Gastroesophageal sphincter (tissue), 4 donors: ENCODE data around the gene CDH22. TPM values are rescaled to one million over a fixed set of nuclear protein-coding genes. Genes with fewer than 3 reads are reported as not detected.

Source experiments
- ATAC-seq: fragments of 150-250 bp; one replicate; pipeline ENCODE4 v1.9.1; 2016; ENCODE audit warnings: mild to moderate bottlenecking, moderate library complexity
- H3K27ac ChIP-seq, 4 donors: fragments of 200-600 bp; sonication (generic) in 3 of 4; 1 replicate in 3 of 4; 2 replicates in 1 of 4; pipeline ENCODE4 v1.5.1; 2016 to 2019
- H3K27me3 ChIP-seq: fragments of 200-600 bp; sonication (generic); one replicate; pipeline ENCODE4 v1.5.1; 2019
- H3K36me3 ChIP-seq, 2 donors: fragments of 200-600 bp; sonication (generic); one replicate each; pipeline ENCODE4 v1.5.1; 2019; ENCODE audit warnings: control low read depth in 1 of 2
- H3K4me1 ChIP-seq, 3 donors: fragments of 200-600 bp; sonication (generic); 1 replicate in 2 of 3; 2 replicates in 1 of 3; pipeline ENCODE4 v1.5.1; 2016 to 2019; ENCODE audit warnings: control low read depth in 2 of 3
- H3K4me3 ChIP-seq, 2 donors: fragments of 200-600 bp; sonication (generic); one replicate each; pipeline ENCODE4 v1.5.1; 2019; ENCODE audit warnings: mild to moderate bottlenecking in 1 of 2, moderate library complexity in 1 of 2
- H3K9me3 ChIP-seq, 3 donors: fragments of 200-600 bp; sonication (generic); one replicate each; pipeline ENCODE4 v1.5.1; 2017 to 2019; ENCODE audit warnings: control low read depth in 2 of 3
- EP300 ChIP-seq: sonication (generic); formaldehyde crosslinking; IDR thresholded peaks from one replicate; pipeline ENCODE4 v1.6.1; 2017; ENCODE audit warnings: antibody characterized with exemption, mild to moderate bottlenecking
- POLR2A ChIP-seq, 2 donors: fragments of 450-650 bp; IDR thresholded peaks; one replicate each; pipeline ENCODE4 v1.6.1; 2017; ENCODE audit warnings: antibody characterized with exemption in 2 of 2, mild to moderate bottlenecking in 2 of 2, moderate library complexity in 1 of 2
- POLR2AphosphoS5 ChIP-seq: sonication (generic); formaldehyde crosslinking; IDR thresholded peaks from one replicate; pipeline ENCODE4 v1.6.1; 2017; ENCODE audit warnings: antibody characterized with exemption
- WGBS, 2 donors: methylation state at CpG; one replicate each; pipeline ENCODE4 v1.1.5; 2018; ENCODE audit warnings: low coverage in 1 of 2; 5-methylcytosine and 5-hydroxymethylcytosine counted together
- total RNA-seq, 4 donors: library from RNA; depleted of rRNA; stranded (reverse); fragments of >200 nt; gene quantifications; one replicate each; pipeline ENCODE4 v1.1.0, GENCODE V29; 2016
- TF ChIP-seq, protein P1 (sequence below), 4 experiments: fragments of 200-600 bp in 2 of 4; fragments of 450-650 bp in 2 of 4; sonication (generic) in 1 of 4; IDR thresholded peaks; one replicate each; pipeline ENCODE4 v1.5.1; 2017 to 2019; ENCODE audit warnings: antibody characterized with exemption in 4 of 4, mild to moderate bottlenecking in 2 of 4, moderate library complexity in 2 of 4

Gene CDH22
- total RNA-seq, 4 donors from 2014 or later, result 0.15 TPM; not detected in 3

DNA sequence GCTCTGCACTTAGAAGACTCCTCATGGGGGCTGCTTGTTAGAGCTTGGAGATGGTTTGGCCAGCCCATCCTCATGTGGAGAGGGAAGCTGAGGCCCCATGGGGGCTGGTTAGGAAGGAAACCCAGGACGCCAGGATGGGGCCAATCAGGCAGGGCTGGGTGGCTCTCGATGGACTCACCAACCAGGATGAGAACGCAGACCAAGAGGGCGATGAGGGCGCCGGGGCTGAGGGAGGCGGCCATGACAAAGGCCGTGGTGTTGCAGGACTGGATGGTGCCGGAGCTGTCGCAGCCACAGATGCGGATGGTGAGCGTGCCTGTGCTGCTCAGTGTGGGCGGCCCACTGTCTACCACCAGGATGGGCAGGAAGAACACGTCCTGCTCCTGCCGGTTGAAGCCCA lies 130.5 kb downstream of the CDH22 start:
- Histone ChIP-seq H3K9me3 (no peaks in the 10 kb centered on the region), H3K36me3 (no peaks in the 10 kb centered on the region), H3K4me3 (no peak overlapping the region), H3K4me1 (peaks cover 0 to 9% (median 0%) of the 10 kb centered on the region in 3 donors), H3K27me3 (peaks cover 94% of the 10 kb centered on the region), H3K27ac (no peak overlapping the region)
- WGBS, 2 donors, result 80 to 90% methylated on average over 1 to 8 of the region's 15 CpGs
- TF ChIP-seq, protein P1, sequence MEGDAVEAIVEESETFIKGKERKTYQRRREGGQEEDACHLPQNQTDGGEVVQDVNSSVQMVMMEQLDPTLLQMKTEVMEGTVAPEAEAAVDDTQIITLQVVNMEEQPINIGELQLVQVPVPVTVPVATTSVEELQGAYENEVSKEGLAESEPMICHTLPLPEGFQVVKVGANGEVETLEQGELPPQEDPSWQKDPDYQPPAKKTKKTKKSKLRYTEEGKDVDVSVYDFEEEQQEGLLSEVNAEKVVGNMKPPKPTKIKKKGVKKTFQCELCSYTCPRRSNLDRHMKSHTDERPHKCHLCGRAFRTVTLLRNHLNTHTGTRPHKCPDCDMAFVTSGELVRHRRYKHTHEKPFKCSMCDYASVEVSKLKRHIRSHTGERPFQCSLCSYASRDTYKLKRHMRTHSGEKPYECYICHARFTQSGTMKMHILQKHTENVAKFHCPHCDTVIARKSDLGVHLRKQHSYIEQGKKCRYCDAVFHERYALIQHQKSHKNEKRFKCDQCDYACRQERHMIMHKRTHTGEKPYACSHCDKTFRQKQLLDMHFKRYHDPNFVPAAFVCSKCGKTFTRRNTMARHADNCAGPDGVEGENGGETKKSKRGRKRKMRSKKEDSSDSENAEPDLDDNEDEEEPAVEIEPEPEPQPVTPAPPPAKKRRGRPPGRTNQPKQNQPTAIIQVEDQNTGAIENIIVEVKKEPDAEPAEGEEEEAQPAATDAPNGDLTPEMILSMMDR (IDR thresholded peaks at IDR 0.05), result no peak
- TF ChIP-seq EP300 (no peak), POLR2AphosphoS5 (no peak), POLR2A (IDR thresholded peaks at IDR 0.05) (no peak)
- ATAC-seq, result no peak

DNA sequence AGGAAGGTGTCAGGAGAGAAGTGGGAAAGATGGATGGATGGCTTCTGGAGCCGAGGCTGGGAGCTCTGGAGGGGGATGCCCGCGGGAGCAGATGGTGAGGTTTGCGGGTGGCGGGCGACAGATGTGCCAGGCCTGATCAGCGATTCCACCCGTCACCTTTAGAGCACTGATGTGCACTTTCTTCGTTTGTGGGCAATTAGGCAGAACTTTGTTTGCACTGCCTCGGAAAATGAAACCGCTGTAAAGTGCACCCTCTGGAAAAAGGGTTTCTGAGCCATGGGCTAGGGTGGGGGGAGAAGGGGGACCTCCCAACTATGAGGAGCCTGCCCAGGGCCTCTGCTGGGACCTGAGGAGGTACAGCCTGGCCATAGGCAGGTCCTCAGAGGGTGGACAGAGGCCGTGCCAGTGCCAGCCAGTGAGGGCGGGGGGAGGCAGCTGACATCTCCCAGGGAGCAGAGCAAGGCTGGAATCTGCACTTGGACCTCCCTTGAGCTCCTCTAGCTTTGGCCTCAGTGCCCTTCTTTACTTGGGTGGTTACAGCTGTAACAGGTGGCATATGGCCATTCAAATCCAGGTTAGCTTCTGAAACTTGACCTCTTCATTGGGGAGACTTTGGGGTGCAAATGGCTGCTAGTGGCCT lies 131.4 kb downstream of the CDH22 start:
- TF ChIP-seq EP300 (no peak), POLR2A (IDR thresholded peaks at IDR 0.05) (no peak)
- peaks cover 0 to 9% (median 0%) of the 10 kb centered on the region in 3 donors for H3K4me1 ChIP-seq
- no peak overlapping the region for H3K4me3 ChIP-seq
- peaks cover 94% of the 10 kb centered on the region for H3K27me3 ChIP-seq
- H3K9me3 ChIP-seq, result no peaks in the 10 kb centered on the region
- H3K36me3 ChIP-seq, result no peaks in the 10 kb centered on the region
- ATAC-seq, result no peak
- no peak overlapping the region for H3K27ac ChIP-seq
- WGBS, 2 donors, result 63 to 68% methylated on average over 2 to 10 of the region's 13 CpGs

DNA sequence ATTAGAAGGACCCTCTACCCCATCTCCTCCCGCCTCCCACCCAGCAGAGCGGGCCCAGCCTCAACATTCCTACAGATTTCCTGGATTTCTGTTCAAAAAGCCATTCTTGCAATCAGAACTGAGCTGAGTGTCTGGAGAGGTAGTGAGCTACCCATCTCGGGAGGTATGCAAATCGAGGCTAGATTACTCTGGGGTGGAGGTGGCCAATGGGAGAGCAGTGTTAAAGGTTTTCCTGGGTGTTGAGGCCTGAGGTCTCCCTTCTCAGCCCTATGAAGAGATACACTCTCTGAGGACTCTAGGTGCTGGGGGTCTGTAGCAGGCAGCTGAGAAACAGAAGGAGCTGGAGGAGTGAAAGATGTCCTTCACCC lies 133.2 kb downstream of the CDH22 start:
- TF ChIP-seq, protein P1 (IDR thresholded peaks at IDR 0.05), result no peak
- TF ChIP-seq POLR2AphosphoS5, result no peak
- TF ChIP-seq POLR2A (IDR thresholded peaks at IDR 0.05), result no peak
- WGBS, 2 donors, result 90% methylated on average over 2 of the region's 4 CpGs; no CpG with 5 or more reads in 1 of the 2 donors
- ATAC-seq, result no peak
- Histone ChIP-seq H3K9me3 (no peaks in the 10 kb centered on the region), H3K4me3 (peak overlapping the region in 1 of 2 donors; percentile 26), H3K4me1 (peaks cover 0 to 9% (median 0%) of the 10 kb centered on the region in 3 donors), H3K36me3 (no peaks in the 10 kb centered on the region), H3K27ac (no peak overlapping the region), H3K27me3 (peaks cover 95% of the 10 kb centered on the region)

DNA sequence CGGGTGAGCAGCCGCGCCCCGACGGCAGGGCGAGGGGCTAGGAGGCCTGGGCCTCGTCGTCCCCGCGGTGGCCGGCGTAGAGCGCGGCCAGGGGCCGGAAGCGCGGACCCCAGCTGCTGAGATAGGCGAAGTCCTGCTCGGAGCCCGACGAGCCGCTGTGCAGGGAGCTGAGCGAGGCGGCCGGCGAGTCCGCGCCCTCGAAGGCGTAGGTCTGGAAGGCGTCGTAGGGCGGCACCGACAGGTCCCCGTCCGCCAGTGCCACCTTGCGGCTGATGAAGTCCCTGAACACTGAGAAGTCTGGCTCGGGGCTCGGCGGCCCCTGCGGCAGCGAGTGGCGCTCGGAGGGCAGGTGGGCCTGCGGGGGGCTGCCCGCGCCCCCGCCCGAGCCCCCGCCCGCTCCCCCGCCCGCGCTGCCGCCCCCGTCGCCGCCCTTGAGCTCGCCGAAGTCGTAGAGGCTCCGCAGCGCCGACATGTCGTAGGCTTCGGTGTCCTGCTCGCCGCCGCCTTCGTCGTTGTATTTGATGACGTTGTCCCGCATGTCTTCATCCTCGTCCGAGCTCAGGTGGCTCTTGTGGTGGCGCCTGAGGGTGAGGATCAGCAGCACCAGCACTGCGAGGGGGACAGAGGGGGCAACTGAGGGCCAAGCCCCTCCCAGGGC lies 133.7 kb downstream of the CDH22 start:
- H3K4me3 ChIP-seq, result peak overlapping the region in 1 of 2 donors; percentile 26
- TF ChIP-seq, protein P1 (IDR thresholded peaks at IDR 0.05), result peak in 3 of 4 experiments; percentile 44 to 73 (median 55)
- no peak for TF ChIP-seq POLR2A (IDR thresholded peaks at IDR 0.05)

DNA sequence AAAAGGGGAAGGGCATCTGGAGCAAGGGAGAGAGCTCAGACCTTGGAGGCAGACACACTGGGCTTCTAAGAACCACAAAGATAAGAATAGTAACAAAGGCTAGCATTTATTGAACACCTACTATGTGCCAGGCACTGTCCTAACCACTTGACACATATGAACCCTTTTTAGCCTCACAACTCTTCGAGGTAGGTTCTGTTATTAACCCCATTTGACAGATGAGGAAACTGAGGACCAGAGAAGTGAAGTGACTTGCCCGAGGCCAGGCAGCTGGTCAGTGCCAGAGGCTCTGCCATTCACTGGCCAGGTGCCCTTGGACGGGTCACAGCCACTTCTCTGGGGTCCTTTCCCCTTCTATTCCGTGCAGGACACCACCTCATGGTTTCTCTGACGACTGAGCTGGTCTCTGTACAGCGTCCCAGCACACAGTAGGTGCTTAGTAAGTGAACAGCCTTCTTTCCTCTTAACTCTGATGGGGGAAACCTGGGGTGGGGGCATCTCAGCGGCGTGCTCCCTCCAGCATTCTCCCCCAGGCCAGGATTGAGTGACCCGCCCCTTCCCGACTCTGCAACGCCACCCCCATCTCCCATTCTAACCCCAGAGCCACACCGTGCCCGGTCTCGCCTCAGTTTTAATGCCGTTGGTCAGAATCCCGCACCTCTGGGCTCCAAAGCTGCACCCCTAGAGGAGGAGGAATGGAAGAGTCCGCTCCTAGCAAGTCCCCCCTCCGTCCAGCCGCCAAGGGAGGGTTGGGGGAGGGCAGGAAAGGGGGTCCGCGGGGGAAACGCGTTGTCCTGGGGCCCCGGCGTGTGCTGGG lies 134.4 kb downstream of the CDH22 start:
- WGBS, 2 donors, result 19 to 32% methylated on average over 4 to 5 of the region's 25 CpGs
- no peak for TF ChIP-seq EP300
- H3K4me3 ChIP-seq, result peak overlapping the region in 1 of 2 donors; percentile 26
- no peaks in the 10 kb centered on the region for H3K9me3 ChIP-seq
- H3K27ac ChIP-seq, result no peak overlapping the region
- no peaks in the 10 kb centered on the region for H3K36me3 ChIP-seq
- H3K4me1 ChIP-seq, result peaks cover 0 to 9% (median 0%) of the 10 kb centered on the region in 3 donors
- peaks cover 93% of the 10 kb centered on the region for H3K27me3 ChIP-seq
- no peak for ATAC-seq

More for the DNA sequence above, 133.7 kb downstream of the CDH22 start:
- Histone ChIP-seq H3K4me1 (peaks cover 0 to 9% (median 0%) of the 10 kb centered on the region in 3 donors), H3K36me3 (no peaks in the 10 kb centered on the region), H3K27me3 (peaks cover 95% of the 10 kb centered on the region), H3K27ac (no peak overlapping the region), H3K9me3 (no peaks in the 10 kb centered on the region)
- WGBS, 2 donors, result no CpG with 5 or more reads among the region's 77 CpGs
- peak; percentile 82 for ATAC-seq
